Measurements from ENCODE around the gene PRMT1.
A peak's percentile ranks its signal among the peaks of the same experiment; 100 is the strongest.

PRMT1 gene

GRCh38 chr19:49684251-49684982 is 7.3 kb downstream of the PRMT1 start:
- Histone ChIP-seq H3K27ac (replicated peaks; ENCODE audit: low read length) (no peak overlapping the region), H4K8ac (ENCODE audit: low read depth, low read length) (no peak overlapping the region), H3K4me2 (ENCODE audit: insufficient read depth, low read length, poor library complexity, severe bottlenecking) (no peak overlapping the region), H3K18ac (ENCODE audit: low read length) (peak overlapping the region; percentile 87), H3K14ac (ENCODE audit: low read length) (no peak overlapping the region), H3K36me3 (replicated peaks in 1 of 2; ENCODE audit: control insufficient read depth in 2 of 2, insufficient read depth in 2 of 2, low read length in 2 of 2) (peaks cover 51 to 91% of the 10 kb centered on the region in 2 donors), H2BK5ac (ENCODE audit: low read length) (no peak overlapping the region), H3K23ac (ENCODE audit: low read depth, low read length, poor library complexity) (peak overlapping the region; percentile 85), H3K27me3 (ENCODE audit: control insufficient read depth in 3 of 3, insufficient read depth in 3 of 3, low read depth in 1 of 3, low read length in 3 of 3) (no peaks in the 10 kb centered on the region), H3K4ac (ENCODE audit: low read length) (no peak overlapping the region), H3K9ac (ENCODE audit: low read depth, low read length, poor library complexity) (no peak overlapping the region), H3K4me3 (ENCODE audit: low read length in 2 of 2) (peak overlapping the region in 1 of 2 donors; percentile 42), H3K9me3 (replicated peaks in 1 of 2; ENCODE audit: control insufficient read depth in 2 of 2, insufficient read depth in 1 of 2, low read depth in 1 of 2, low read length in 2 of 2) (no peaks in the 10 kb centered on the region), H2AK5ac (ENCODE audit: low read depth, low read length) (peak overlapping the region; percentile 46), H3K79me1 (ENCODE audit: low read depth, low read length) (peaks cover 26% of the 10 kb centered on the region), H2BK12ac (ENCODE audit: low read length) (no peak overlapping the region), H3K4me1 (ENCODE audit: control insufficient read depth in 2 of 2, insufficient read depth in 1 of 2, low read depth in 1 of 2, low read length in 2 of 2) (peaks cover 22 to 29% of the 10 kb centered on the region in 2 donors), H4K91ac (ENCODE audit: low read depth, low read length, poor library complexity) (no peak overlapping the region), H2BK120ac (ENCODE audit: low read depth, low read length) (no peak overlapping the region), H2AFZ (ENCODE audit: low read length) (no peak overlapping the region), H2BK15ac (ENCODE audit: low read length) (no peak overlapping the region)
- DNase-seq (ENCODE audit: low spot score) = no peak
- no CpG with 5 or more reads among the region's 35 CpGs for WGBS, 2 donors (ENCODE audit: extremely low coverage in 2 of 2, insufficient read length in 2 of 2, insufficient replicate concordance in 1 of 2)

- H2BK12ac ChIP-seq (ENCODE audit: low read length) = no peak overlapping the region
- no peak overlapping the region for H2BK5ac ChIP-seq (ENCODE audit: low read length)
- no peak overlapping the region for H3K4me3 ChIP-seq (ENCODE audit: low read length in 2 of 2)
- H2BK15ac ChIP-seq (ENCODE audit: low read length) = no peak overlapping the region
- H3K4me2 ChIP-seq (ENCODE audit: insufficient read depth, low read length, poor library complexity, severe bottlenecking) = no peak overlapping the region
- no peak for DNase-seq (ENCODE audit: low spot score)
- no peak overlapping the region for H3K23ac ChIP-seq (ENCODE audit: low read depth, low read length, poor library complexity)
- H3K27ac ChIP-seq (replicated peaks; ENCODE audit: low read length) = no peak overlapping the region
- H3K9ac ChIP-seq (ENCODE audit: low read depth, low read length, poor library complexity) = no peak overlapping the region
- peaks cover 51 to 93% of the 10 kb centered on the region in 2 donors for H3K36me3 ChIP-seq (replicated peaks in 1 of 2; ENCODE audit: control insufficient read depth in 2 of 2, insufficient read depth in 2 of 2, low read length in 2 of 2)
- H3K9me3 ChIP-seq (replicated peaks in 1 of 2; ENCODE audit: control insufficient read depth in 2 of 2, insufficient read depth in 1 of 2, low read depth in 1 of 2, low read length in 2 of 2) = no peaks in the 10 kb centered on the region
- H3K27me3 ChIP-seq (ENCODE audit: control insufficient read depth in 3 of 3, insufficient read depth in 3 of 3, low read depth in 1 of 3, low read length in 3 of 3) = no peaks in the 10 kb centered on the region
- H2AK5ac ChIP-seq (ENCODE audit: low read depth, low read length) = no peak overlapping the region
- H3K4ac ChIP-seq (ENCODE audit: low read length) = no peak overlapping the region
- H3K14ac ChIP-seq (ENCODE audit: low read length) = no peak overlapping the region
- H3K79me1 ChIP-seq (ENCODE audit: low read depth, low read length) = peaks cover 27% of the 10 kb centered on the region
- no CpG with 5 or more reads among the region's 13 CpGs for WGBS, 2 donors (ENCODE audit: extremely low coverage in 2 of 2, insufficient read length in 2 of 2, insufficient replicate concordance in 1 of 2)
- no peak overlapping the region for H2AFZ ChIP-seq (ENCODE audit: low read length)
- no peak overlapping the region for H2BK120ac ChIP-seq (ENCODE audit: low read depth, low read length)
- H4K91ac ChIP-seq (ENCODE audit: low read depth, low read length, poor library complexity) = no peak overlapping the region
- H4K8ac ChIP-seq (ENCODE audit: low read depth, low read length) = no peak overlapping the region
- peaks cover 19 to 23% of the 10 kb centered on the region in 2 donors for H3K4me1 ChIP-seq (ENCODE audit: control insufficient read depth in 2 of 2, insufficient read depth in 1 of 2, low read depth in 1 of 2, low read length in 2 of 2)
- no peak overlapping the region for H3K18ac ChIP-seq (ENCODE audit: low read length)
Measured at GRCh38 chr19:49684983-49685553, 8.0 kb downstream of the PRMT1 start.

- DNase-seq (ENCODE audit: low spot score) = no peak
- Histone ChIP-seq H4K8ac (ENCODE audit: low read depth, low read length) (peak overlapping the region; percentile 65), H3K4me3 (ENCODE audit: low read length in 2 of 2) (no peak overlapping the region), H2AFZ (ENCODE audit: low read length) (no peak overlapping the region), H3K4me2 (ENCODE audit: insufficient read depth, low read length, poor library complexity, severe bottlenecking) (no peak overlapping the region), H4K91ac (ENCODE audit: low read depth, low read length, poor library complexity) (no peak overlapping the region), H3K36me3 (replicated peaks in 1 of 2; ENCODE audit: control insufficient read depth in 2 of 2, insufficient read depth in 2 of 2, low read length in 2 of 2) (peaks cover 49 to 93% of the 10 kb centered on the region in 2 donors), H3K9ac (ENCODE audit: low read depth, low read length, poor library complexity) (no peak overlapping the region), H3K4me1 (ENCODE audit: control insufficient read depth in 2 of 2, insufficient read depth in 1 of 2, low read depth in 1 of 2, low read length in 2 of 2) (peaks cover 16 to 17% of the 10 kb centered on the region in 2 donors), H2AK5ac (ENCODE audit: low read depth, low read length) (no peak overlapping the region), H2BK5ac (ENCODE audit: low read length) (no peak overlapping the region), H3K79me1 (ENCODE audit: low read depth, low read length) (peaks cover 26% of the 10 kb centered on the region), H3K18ac (ENCODE audit: low read length) (peak overlapping the region; percentile 57), H3K27me3 (ENCODE audit: control insufficient read depth in 3 of 3, insufficient read depth in 3 of 3, low read depth in 1 of 3, low read length in 3 of 3) (no peaks in the 10 kb centered on the region), H2BK12ac (ENCODE audit: low read length) (no peak overlapping the region), H3K4ac (ENCODE audit: low read length) (no peak overlapping the region), H3K9me3 (replicated peaks in 1 of 2; ENCODE audit: control insufficient read depth in 2 of 2, insufficient read depth in 1 of 2, low read depth in 1 of 2, low read length in 2 of 2) (no peaks in the 10 kb centered on the region), H3K23ac (ENCODE audit: low read depth, low read length, poor library complexity) (peak overlapping the region; percentile 95), H2BK120ac (ENCODE audit: low read depth, low read length) (no peak overlapping the region), H3K27ac (replicated peaks; ENCODE audit: low read length) (no peak overlapping the region), H2BK15ac (ENCODE audit: low read length) (no peak overlapping the region), H3K14ac (ENCODE audit: low read length) (no peak overlapping the region)
- WGBS, 2 donors (ENCODE audit: extremely low coverage in 2 of 2, insufficient read length in 2 of 2, insufficient replicate concordance in 1 of 2) = no CpG with 5 or more reads among the region's 23 CpGs
Measured at GRCh38 chr19:49685845-49686332, 8.8 kb downstream of the PRMT1 start.

GRCh38 chr19:49686503-49687088 is 9.5 kb downstream of the PRMT1 start:
- no peak overlapping the region for H2AK5ac ChIP-seq (ENCODE audit: low read depth, low read length)
- no peak overlapping the region for H4K91ac ChIP-seq (ENCODE audit: low read depth, low read length, poor library complexity)
- no peak overlapping the region for H3K18ac ChIP-seq (ENCODE audit: low read length)
- H3K4me3 ChIP-seq (ENCODE audit: low read length in 2 of 2) = no peak overlapping the region
- no peak overlapping the region for H2BK5ac ChIP-seq (ENCODE audit: low read length)
- H2BK120ac ChIP-seq (ENCODE audit: low read depth, low read length) = no peak overlapping the region
- no peak overlapping the region for H3K27ac ChIP-seq (replicated peaks; ENCODE audit: low read length)
- H3K4me2 ChIP-seq (ENCODE audit: insufficient read depth, low read length, poor library complexity, severe bottlenecking) = no peak overlapping the region
- DNase-seq (ENCODE audit: low spot score) = no peak
- no peak overlapping the region for H3K14ac ChIP-seq (ENCODE audit: low read length)
- no peak overlapping the region for H3K23ac ChIP-seq (ENCODE audit: low read depth, low read length, poor library complexity)
- H3K27me3 ChIP-seq (ENCODE audit: control insufficient read depth in 3 of 3, insufficient read depth in 3 of 3, low read depth in 1 of 3, low read length in 3 of 3) = no peaks in the 10 kb centered on the region
- H3K9ac ChIP-seq (ENCODE audit: low read depth, low read length, poor library complexity) = peak overlapping the region; percentile 40
- no peak overlapping the region for H3K4ac ChIP-seq (ENCODE audit: low read length)
- H2BK15ac ChIP-seq (ENCODE audit: low read length) = no peak overlapping the region
- H2AFZ ChIP-seq (ENCODE audit: low read length) = no peak overlapping the region
- H3K4me1 ChIP-seq (ENCODE audit: control insufficient read depth in 2 of 2, insufficient read depth in 1 of 2, low read depth in 1 of 2, low read length in 2 of 2) = peaks cover 15 to 16% of the 10 kb centered on the region in 2 donors
- H3K79me1 ChIP-seq (ENCODE audit: low read depth, low read length) = peaks cover 22% of the 10 kb centered on the region
- no peak overlapping the region for H2BK12ac ChIP-seq (ENCODE audit: low read length)
- no peak overlapping the region for H4K8ac ChIP-seq (ENCODE audit: low read depth, low read length)
- no CpG with 5 or more reads among the region's 27 CpGs for WGBS, 2 donors (ENCODE audit: extremely low coverage in 2 of 2, insufficient read length in 2 of 2, insufficient replicate concordance in 1 of 2)
- H3K36me3 ChIP-seq (replicated peaks in 1 of 2; ENCODE audit: control insufficient read depth in 2 of 2, insufficient read depth in 2 of 2, low read length in 2 of 2) = peaks cover 46 to 86% of the 10 kb centered on the region in 2 donors
- H3K9me3 ChIP-seq (replicated peaks in 1 of 2; ENCODE audit: control insufficient read depth in 2 of 2, insufficient read depth in 1 of 2, low read depth in 1 of 2, low read length in 2 of 2) = no peaks in the 10 kb centered on the region

Measured in neuronal stem cell (in vitro differentiated cells).